ENCODE results near the gene SVEP1. TPM values are rescaled to one million over a fixed set of nuclear protein-coding genes. Genes with fewer than 3 reads are reported as not detected.

The SVEP1 gene
- total RNA-seq, 1 experiment from 2014 or later = not detected

Small RNAs within 50 kb of the gene (small RNA-seq; reads per million reads assigned to genes)
- not detected for gene RNU6-1039P

Other genes starting within 250 kb of the SVEP1 start
- gene TXNDC8, start 241.9 kb downstream of the SVEP1 start, total RNA-seq (2014; rRNA removed; shearing (Covaris generic); ENCODE audit: low replicate concordance) = not detected in 2 replicates
- not detected in 2 replicates for gene MUSK, start 89.0 kb upstream of the SVEP1 start, total RNA-seq (2014; rRNA removed; shearing (Covaris generic); ENCODE audit: low replicate concordance)